Measurements from ENCODE around the gene MOB3B.
"Not testable (repeated sequence)": the region's sequence is repeated elsewhere in the genome, so short reads cannot be mapped to it uniquely, and the experiment has no call there.

MOB3B gene

GRCh38 chr9:27473111-27473529 is 56.5 kb downstream of the MOB3B start:
- no peak for DNase-seq

GRCh38 chr9:27472195-27472594 is 57.4 kb downstream of the MOB3B start:
- no peak for DNase-seq

- DNase-seq: no peak
Observed at GRCh38 chr9:27471789-27472188, 57.8 kb downstream of the MOB3B start.

GRCh38 chr9:27471366-27471765 is 58.2 kb downstream of the MOB3B start:
- no peak for DNase-seq

GRCh38 chr9:27470291-27470856 is 59.2 kb downstream of the MOB3B start:
- no peak for DNase-seq

GRCh38 chr9:27469550-27469949 is 60.1 kb downstream of the MOB3B start:
- no peak for DNase-seq

GRCh38 chr9:27468462-27469110 is 61.0 kb downstream of the MOB3B start:
- DNase-seq: no peak

GRCh38 chr9:27468000-27468399 is 61.6 kb downstream of the MOB3B start:
- no peak for DNase-seq

GRCh38 chr9:27467486-27467885 is 62.1 kb downstream of the MOB3B start:
- no peak for DNase-seq

- not testable (repeated sequence) for DNase-seq
Observed at GRCh38 chr9:27466516-27466915, 63.1 kb downstream of the MOB3B start.

GRCh38 chr9:27464950-27465349 is 64.7 kb downstream of the MOB3B start:
- DNase-seq: not testable (repeated sequence)

- DNase-seq: no peak
Observed at GRCh38 chr9:27462846-27463245, 66.8 kb downstream of the MOB3B start.

GRCh38 chr9:27462434-27462833 is 67.2 kb downstream of the MOB3B start:
- no peak for DNase-seq

- DNase-seq: no peak
Observed at GRCh38 chr9:27460226-27461023, 69.2 kb downstream of the MOB3B start.

GRCh38 chr9:27457445-27457844 is 72.2 kb downstream of the MOB3B start:
- DNase-seq: no peak

- no peak for DNase-seq
Observed at GRCh38 chr9:27453860-27454553, 75.6 kb downstream of the MOB3B start.

GRCh38 chr9:27451207-27451797 is 78.3 kb downstream of the MOB3B start:
- no peak for DNase-seq

GRCh38 chr9:27450752-27451151 is 78.9 kb downstream of the MOB3B start:
- DNase-seq: no peak

GRCh38 chr9:27448356-27448755 is 81.3 kb downstream of the MOB3B start:
- DNase-seq: not testable (repeated sequence)

GRCh38 chr9:27447031-27447683 is 82.5 kb downstream of the MOB3B start:
- DNase-seq: no peak

- no peak for DNase-seq
Observed at GRCh38 chr9:27445688-27446087, 83.9 kb downstream of the MOB3B start.

- no peak for DNase-seq
Observed at GRCh38 chr9:27445057-27445595, 84.5 kb downstream of the MOB3B start.
